Stimulated activated CD4-positive, alpha-beta T cell treated with anti-CD3 and anti-CD28 coated beads, TNF-alpha, amount 100 ng/mL, for 24 hours (primary cell): ENCODE results near the gene TMCC2.
"Not testable (repeated sequence)": the region's sequence is repeated elsewhere in the genome, so short reads cannot be mapped to it uniquely, and the experiment has no call there.

ENCODE experiments used
- DNase-seq, 3 experiments: peaks; one replicate each; pipeline ENCODE4 v3.0.0-alpha.2; 2020; ENCODE audit warnings: low read depth in 3 of 3

The TMCC2 gene

GRCh38 chr1:205214756-205215155 is 13.0 kb upstream of the TMCC2 start:
- no peak for DNase-seq

GRCh38 chr1:205216588-205216987 is 11.2 kb upstream of the TMCC2 start:
- no peak for DNase-seq

GRCh38 chr1:205217418-205217817 is 10.3 kb upstream of the TMCC2 start:
- DNase-seq = no peak

DNA sequence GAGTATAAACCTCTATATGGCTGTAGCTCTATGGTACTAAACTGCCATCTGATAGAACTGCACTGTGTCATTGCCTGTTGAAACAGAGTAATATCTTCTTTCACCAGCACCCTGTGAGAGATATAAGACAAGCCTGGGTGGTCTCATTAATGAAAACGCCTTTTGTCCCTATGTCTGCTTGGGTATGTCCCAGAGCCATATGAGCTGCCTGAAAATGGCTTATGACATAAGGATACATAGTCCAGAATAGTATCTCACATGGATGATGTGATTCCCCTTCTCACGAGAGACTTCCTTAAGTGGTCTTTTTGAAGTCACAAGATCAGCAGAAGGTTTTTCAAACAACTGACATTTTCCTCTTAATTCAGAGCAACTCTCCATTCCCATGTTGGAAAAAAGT is 7.3 kb upstream of the TMCC2 start:
- DNase-seq = no peak

- DNase-seq = no peak
Measured at GRCh38 chr1:205224736-205225135, 3.0 kb upstream of the TMCC2 start.

GRCh38 chr1:205225901-205226765 is 1.6 kb upstream of the TMCC2 start:
- no peak for DNase-seq

DNA sequence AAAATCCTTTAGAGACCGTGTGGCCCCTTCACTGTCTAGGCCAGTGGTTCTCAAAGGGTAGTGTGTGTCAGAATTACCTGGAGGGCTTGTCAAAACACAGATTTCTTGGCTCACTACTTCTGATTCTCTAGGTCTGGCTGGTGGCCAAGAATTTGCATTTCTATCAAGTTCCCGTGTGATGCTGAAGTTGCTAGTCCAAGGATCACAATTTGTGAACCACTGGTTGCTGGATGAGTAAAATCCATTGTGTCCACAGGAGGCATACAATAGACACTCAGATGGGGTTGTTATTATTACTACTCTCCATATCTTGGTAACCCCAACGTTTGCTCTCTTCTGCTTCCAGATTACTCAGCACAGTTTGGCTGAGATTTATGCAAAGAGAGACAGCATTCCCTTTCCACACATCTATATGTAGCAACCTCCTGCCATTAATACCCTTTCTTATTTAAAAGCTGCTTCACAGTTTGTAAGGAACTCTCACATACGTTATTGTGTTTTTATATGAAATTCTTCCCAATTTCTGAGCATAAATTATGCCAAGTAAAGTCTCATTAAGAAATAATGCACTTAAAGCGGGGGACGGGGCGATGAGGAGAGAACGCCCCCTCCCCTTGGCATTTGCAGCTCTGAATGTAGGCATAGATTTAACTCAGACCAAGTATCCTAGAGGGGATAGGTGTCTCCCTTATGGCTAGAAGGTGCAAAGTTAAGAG is 720 bp upstream of the TMCC2 start:
- no peak for DNase-seq

- no peak for DNase-seq
Measured at GRCh38 chr1:205228093-205228521, 361 bp downstream of the TMCC2 start.

DNA sequence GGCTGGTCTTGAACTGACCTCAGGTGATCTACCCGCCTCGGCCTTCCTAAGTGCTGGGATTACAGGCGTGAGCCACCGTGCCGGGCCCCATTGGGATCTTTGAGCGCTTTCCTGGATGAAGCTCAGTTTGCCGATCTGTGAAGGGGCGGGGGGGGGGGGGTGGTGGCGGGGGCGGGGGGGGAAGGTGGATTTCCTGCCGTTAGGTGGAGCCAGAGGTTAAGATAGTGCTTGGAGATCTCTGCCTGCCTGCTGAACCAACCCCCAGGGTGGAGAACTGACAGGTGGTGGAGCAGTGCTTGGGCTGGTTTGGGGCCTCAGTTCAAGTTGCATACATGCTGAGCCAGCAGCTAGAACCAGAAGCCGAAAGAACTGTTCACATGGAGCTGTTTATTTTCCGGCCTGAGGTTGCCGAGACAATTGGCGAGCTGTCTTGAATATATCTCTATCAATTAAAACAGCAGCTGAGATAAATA is 1.7 kb downstream of the TMCC2 start:
- DNase-seq = peak; percentile 33 to 63 (median 53)

DNA sequence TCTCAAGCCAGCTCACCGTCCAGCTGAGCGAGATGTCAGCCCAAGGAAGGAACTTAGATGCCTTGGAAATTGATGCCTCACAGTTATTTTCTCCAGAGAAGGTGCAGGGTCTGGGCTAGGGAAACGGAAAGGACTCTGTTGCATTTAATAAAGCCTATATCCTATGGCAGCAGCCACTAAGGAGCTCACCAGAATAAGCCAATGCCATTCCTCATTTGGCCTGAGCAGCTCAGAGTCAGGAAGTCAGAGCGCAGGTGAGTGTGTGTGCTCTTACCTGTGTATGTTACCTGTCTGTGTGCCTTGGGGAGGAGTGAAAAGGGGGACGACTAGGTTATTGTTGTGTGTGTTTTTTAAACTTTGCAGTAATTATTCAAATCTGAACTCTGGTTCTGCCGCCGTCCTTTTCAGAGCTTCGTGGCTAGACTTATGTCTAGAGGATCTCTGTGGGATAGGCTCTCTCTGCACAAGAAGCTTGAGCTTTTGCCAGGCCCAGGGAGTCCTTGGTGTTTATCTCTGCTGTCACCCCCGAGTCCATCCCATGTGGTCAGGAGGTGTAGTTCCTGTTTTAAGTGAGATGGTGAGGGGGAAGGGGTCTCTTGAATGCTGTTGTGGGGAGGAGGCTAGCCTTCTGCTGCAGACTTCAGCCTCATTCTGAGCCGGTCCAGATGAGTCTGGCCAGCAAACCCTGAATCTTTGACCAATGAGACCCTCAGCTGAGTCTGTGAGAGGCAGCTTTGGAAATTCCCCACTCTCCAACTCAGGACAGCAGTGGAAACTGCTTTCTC is 2.4 kb downstream of the TMCC2 start:
- no peak for DNase-seq

DNA sequence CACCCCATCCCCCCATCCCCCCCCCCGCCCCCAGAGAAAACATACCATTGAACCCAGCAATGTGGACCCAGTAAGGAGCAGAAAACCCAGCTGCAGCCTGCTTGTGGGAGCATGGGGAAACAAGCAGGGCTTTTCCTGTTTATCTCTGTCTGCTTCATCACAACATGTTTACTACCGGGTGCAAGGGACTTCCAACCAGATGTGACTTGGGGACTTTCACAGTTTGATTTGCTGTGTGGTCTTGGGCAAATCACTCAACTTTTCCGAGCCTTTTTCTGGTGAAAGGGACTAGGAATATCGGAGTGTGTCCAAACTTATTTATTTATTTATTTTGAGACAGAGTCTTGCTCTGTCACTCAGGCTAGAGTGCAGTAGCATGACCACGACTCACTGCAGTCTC is 3.2 kb downstream of the TMCC2 start:
- DNase-seq = no peak

DNA sequence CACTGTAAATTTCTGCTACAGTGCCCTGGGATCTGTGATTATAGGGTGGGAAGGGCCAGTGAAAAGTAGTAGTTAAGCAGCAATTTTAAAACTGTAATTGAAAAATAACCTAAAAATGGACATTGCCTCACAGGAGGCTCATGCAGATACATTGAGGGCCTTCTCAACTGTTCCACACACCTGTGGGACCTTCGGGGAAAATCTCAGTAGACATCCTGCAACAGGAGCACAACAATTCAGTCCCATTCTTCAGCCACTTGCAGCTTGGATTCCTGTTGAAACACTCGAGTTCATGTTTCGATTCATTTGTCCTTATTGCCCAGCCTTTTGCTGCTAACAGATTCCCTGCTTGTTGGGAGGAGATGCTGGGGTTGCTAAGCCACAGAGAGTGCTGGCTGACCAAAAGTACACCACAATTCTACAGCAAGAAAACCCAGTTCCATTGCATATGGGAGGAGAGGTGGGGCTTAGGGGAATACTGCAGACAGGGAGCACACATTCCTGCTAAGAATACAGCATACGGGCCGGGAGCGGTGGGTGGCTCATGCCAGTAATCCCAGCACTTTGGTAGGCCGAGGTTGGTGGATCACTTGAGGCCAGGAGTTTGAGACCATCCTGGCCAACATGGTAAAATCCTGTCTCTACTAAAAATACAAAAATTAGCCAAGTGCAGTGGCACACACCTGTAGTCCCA is 4.5 kb downstream of the TMCC2 start:
- DNase-seq = no peak

DNA sequence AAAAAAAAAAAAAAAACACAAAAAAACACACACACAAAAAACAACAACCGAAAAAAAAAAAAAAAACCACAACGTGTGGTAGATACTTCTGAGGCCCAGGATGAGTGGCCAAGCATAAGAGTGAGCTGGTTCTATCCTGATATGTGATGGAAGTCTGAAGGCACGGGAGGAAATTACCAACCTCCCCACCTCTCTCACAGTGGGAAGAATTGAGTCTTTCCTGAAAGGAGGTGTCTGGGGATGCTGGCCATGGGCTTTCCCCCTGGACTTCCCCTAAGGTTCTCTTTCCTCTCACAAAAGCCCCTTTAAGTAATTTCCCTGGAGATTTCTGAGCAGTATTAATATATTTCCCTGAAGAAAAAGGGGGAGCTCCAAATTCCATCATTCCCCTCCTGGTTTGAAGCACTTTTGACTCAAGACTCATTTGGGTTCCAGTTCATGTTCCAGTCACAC is 5.2 kb downstream of the TMCC2 start:
- no peak for DNase-seq

- not testable (repeated sequence) for DNase-seq
Measured at GRCh38 chr1:205233986-205234385, 6.2 kb downstream of the TMCC2 start.

- DNase-seq = no peak
Measured at GRCh38 chr1:205235951-205236350, 8.2 kb downstream of the TMCC2 start.

GRCh38 chr1:205236526-205236925 is 8.8 kb downstream of the TMCC2 start:
- DNase-seq = no peak

DNA sequence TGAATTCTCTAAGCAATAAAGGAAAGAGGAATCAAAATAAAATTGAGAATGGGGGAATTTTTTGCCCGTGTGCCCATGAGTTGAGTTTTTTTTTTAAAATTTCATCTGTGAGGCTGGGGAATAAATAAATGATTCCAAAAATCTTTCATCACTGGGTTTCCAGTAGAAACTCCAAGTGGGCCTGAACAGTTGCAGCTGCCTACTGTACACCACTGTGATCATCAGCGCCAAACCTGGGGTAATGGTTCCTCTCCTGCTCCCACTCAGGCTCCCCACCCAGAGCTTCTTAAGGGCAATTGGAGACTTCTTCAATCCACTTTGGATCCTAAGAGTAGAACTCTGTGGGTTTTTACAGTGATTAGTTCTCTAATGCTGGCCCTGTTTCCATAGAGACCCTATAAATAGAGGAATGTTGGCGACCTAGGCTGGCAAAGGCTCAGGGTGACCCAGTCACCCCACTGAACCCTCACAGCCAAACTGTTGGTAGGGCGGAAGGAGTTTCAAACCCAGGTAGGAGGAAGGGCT is 9.3 kb downstream of the TMCC2 start:
- DNase-seq = no peak

- peak; percentile 32 to 76 (median 40) for DNase-seq
Measured at GRCh38 chr1:205237526-205238484, 10.1 kb downstream of the TMCC2 start.

DNA sequence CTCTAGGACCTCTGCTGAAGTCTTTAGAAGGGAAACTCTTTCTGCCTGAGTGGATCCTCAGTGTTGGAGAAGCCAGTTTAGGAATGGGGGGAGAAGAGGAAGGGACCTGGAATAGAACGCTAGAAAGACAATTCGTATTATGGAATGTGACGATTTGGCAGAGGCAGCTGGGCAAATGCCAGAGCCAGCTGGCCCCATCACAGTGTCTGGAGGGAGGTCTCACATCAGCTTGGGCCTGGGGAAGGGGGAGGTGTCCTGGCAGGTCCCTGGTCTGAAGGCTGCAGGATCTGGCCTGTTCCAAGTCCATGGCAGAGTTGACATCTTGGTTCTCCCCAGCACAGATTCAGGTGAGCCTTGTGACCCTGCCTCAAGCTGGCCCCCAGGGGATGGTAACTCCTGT is 11.3 kb downstream of the TMCC2 start:
- DNase-seq = no peak

GRCh38 chr1:205240118-205240517 is 12.4 kb downstream of the TMCC2 start:
- DNase-seq = no peak
